ENCODE results near the gene HOMER2.
"Not testable (repeated sequence)": the region's sequence is repeated elsewhere in the genome, so short reads cannot be mapped to it uniquely, and the experiment has no call there.

The HOMER2 gene

GRCh38 chr15:82830427-82831173, 121.9 kb downstream of the HOMER2 start:
- ATAC-seq, result no peak

- ATAC-seq, result no peak
Observed at GRCh38 chr15:82829234-82829633, 123.3 kb downstream of the HOMER2 start.

- ATAC-seq, result no peak
Observed at GRCh38 chr15:82828075-82828474, 124.4 kb downstream of the HOMER2 start.

- ATAC-seq, result no peak
Observed at GRCh38 chr15:82823049-82823448, 129.5 kb downstream of the HOMER2 start.

GRCh38 chr15:82821851-82822250, 130.7 kb downstream of the HOMER2 start:
- not testable (repeated sequence) for ATAC-seq

- not testable (repeated sequence) for ATAC-seq
Observed at GRCh38 chr15:82821396-82821795, 131.1 kb downstream of the HOMER2 start.

- ATAC-seq, result no peak
Observed at GRCh38 chr15:82820128-82820527, 132.4 kb downstream of the HOMER2 start.

- no peak for ATAC-seq
Observed at GRCh38 chr15:82812994-82813393, 139.5 kb downstream of the HOMER2 start.

- peak; percentile 9 to 10 for ATAC-seq
Observed at GRCh38 chr15:82810890-82811426, 141.6 kb downstream of the HOMER2 start.

- peak; percentile 6 to 13 for ATAC-seq
Observed at GRCh38 chr15:82810061-82810889, 142.2 kb downstream of the HOMER2 start.

GRCh38 chr15:82809308-82810060, 143.0 kb downstream of the HOMER2 start, which contains the start of gene WHAMM:
WHAMM (plus strand) TSS chr15:82809628; CDS start chr15:82809727, 99 bp downstream.
- peak; percentile 93 to 94 for ATAC-seq

- ATAC-seq, result no peak
Observed at GRCh38 chr15:82808634-82809041, 143.9 kb downstream of the HOMER2 start.

GRCh38 chr15:82807920-82808633, 144.4 kb downstream of the HOMER2 start:
- ATAC-seq, result no peak

- ATAC-seq, result no peak
Observed at GRCh38 chr15:82805994-82806406, 146.5 kb downstream of the HOMER2 start, which contains the start of gene FSD2. FSD2 (minus strand) TSS chr15:82806069; CDS start chr15:82787390, 18,679 bp downstream.

- ATAC-seq, result no peak
Observed at GRCh38 chr15:82804575-82804949, 148.0 kb downstream of the HOMER2 start.

GRCh38 chr15:82803793-82804574, 148.5 kb downstream of the HOMER2 start:
- ATAC-seq, result no peak

GRCh38 chr15:82802497-82802896, 150.0 kb downstream of the HOMER2 start:
- ATAC-seq, result no peak

- no peak for ATAC-seq
Observed at GRCh38 chr15:82799183-82799841, 153.2 kb downstream of the HOMER2 start.

Measured in activated CD4-positive, CD25-positive, alpha-beta regulatory T cell treated with anti-CD3 and anti-CD28 coated beads, Interleukin-2, amount 50 U/mL, for 24 hours (primary cell).